ENCODE results near the gene ABRACL. TPM values are rescaled to one million over a fixed set of nuclear protein-coding genes. Genes with fewer than 3 reads are reported as not detected.

The ABRACL gene
- total RNA-seq (2022; extraction: Qiagen RNA extraction) = 46.0 to 66.8 TPM (median 48.1 TPM) in 5 replicates

DNA sequence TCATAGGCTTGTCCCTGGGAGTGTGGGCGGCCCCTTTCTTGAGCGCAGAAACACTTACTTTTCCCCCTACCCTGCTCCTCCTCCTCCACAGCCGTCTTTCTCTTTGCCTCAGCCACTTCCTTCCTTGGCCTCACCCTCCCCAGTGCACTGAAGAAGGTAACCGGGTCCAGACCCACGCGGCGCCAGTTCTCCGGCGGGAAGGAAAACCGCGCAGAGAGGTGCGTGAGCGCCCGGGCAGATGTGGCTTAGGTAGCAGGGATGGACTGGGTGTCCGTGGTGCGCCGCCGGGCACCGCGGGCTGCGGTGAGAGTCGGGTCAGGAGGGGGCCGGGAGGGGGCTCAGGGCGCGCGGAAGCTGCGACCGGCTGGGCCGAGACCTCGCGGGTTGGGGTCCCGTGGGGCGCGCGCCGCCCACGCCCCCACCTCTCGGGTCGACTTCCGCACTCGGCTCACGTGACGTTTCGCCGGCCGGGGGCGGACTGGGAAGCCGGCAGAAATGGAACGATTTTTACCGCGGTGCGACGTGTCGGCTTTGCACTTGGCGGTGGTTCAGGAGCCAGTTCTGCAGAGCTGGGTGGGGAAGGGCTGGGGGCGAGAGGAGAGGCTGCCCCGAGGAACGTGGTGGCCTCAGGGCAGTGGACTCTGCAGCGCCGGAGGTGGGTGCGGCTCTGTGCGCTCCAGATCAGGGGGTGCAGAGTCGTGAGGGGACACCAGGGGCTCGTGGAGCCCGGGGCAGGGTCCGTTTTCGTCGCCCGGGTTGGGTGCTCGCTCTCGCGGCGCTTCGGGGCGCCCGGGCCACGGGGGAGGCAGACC lies at the start of gene ABRACL:
ABRACL (plus strand) TSS at position 88 of the 812 bp plus-strand sequence. CDS start 5,416 bp downstream, outside the sequence.

GRCh38 chr6:138987643-138988468 lies 40.7 kb upstream of the ABRACL start, which contains the start of gene REPS1:
REPS1 (minus strand) TSS chr6:138988253; CDS start chr6:138987682, 571 bp downstream.

Other genes with a start within 250 kb of the ABRACL start
- gene ECT2L, start 232.7 kb upstream of the ABRACL start, total RNA-seq (2022; extraction: Qiagen RNA extraction) = not detected in 5 replicates
- gene REPS1, start 40.5 kb upstream of the ABRACL start, total RNA-seq (2022; extraction: Qiagen RNA extraction) = 20.0 to 24.7 TPM (median 20.5 TPM) in 5 replicates
- 1.2 to 2.0 TPM (median 1.8 TPM) in 5 replicates for gene HECA, start 106.3 kb downstream of the ABRACL start, total RNA-seq (2022; extraction: Qiagen RNA extraction)